Astrocyte of the spinal cord (primary cell): ENCODE results near the gene ANKRD27.
A peak's percentile ranks its signal among the peaks of the same experiment; 100 is the strongest.

Source experiments
- DNase-seq: peaks from one replicate; pipeline ENCODE4 v3.0.0; 2011; ENCODE audit warnings: low read depth, low spot score
- H3K4me3 ChIP-seq: 2 replicates; pipeline ENCODE4 v1.5.1; 2011; ENCODE audit warnings: low read depth, mild to moderate bottlenecking, low read length, moderate library complexity
- CTCF ChIP-seq: IDR thresholded peaks from 2 replicates; pipeline ENCODE4 v1.5.1; 2012; ENCODE audit warnings: low read depth, mild to moderate bottlenecking, low read length, inconsistent platforms
- in situ Hi-C: cut with HindIII; loops from 2 replicates; pipeline ENCODE4 v1.10.0; 2017; ENCODE audit warnings: low sequenced_read_pairs

The ANKRD27 gene

GRCh38 chr19:32692727-32693061 lies 17.7 kb upstream of the ANKRD27 start:
- in situ Hi-C loops: no loop called here
- peak overlapping the region; percentile 52 for H3K4me3 ChIP-seq
- no peak for TF ChIP-seq CTCF
- DNase-seq: no peak

GRCh38 chr19:32691952-32692726 lies 17.2 kb upstream of the ANKRD27 start:
- peak overlapping the region; percentile 52 for H3K4me3 ChIP-seq
- peak; percentile 62 for DNase-seq
- in situ Hi-C loops: no loop called here
- TF ChIP-seq CTCF: no peak

GRCh38 chr19:32691291-32691951 lies 16.4 kb upstream of the ANKRD27 start, which contains the start of gene NUDT19:
Gene NUDT19 (plus strand): TSS chr19:32691821. CDS start chr19:32691961, 140 bp downstream.
- in situ Hi-C loops: no loop called here
- DNase-seq: peak; percentile 71
- TF ChIP-seq CTCF: no peak
- H3K4me3 ChIP-seq: peak within 1 kb of the TSS; percentile 52

- no peak for DNase-seq
- no peak overlapping the region for H3K4me3 ChIP-seq
- in situ Hi-C loops: no loop called here
- no peak for TF ChIP-seq CTCF
These were observed 13.3 kb upstream of the ANKRD27 start for GRCh38 chr19:32688311-32688710.

- in situ Hi-C loops: no loop called here
- no peak overlapping the region for H3K4me3 ChIP-seq
- no peak for DNase-seq
- TF ChIP-seq CTCF: no peak
These were observed 12.7 kb upstream of the ANKRD27 start for GRCh38 chr19:32687681-32688080.

GRCh38 chr19:32686847-32687475 lies 12.0 kb upstream of the ANKRD27 start:
- in situ Hi-C loops: no loop called here
- H3K4me3 ChIP-seq: no peak overlapping the region
- TF ChIP-seq CTCF: no peak
- no peak for DNase-seq
